Upper lobe of left lung (tissue), 4 donors: ENCODE measurements around the gene AOX1.

Experiments
- POLR2AphosphoS5 ChIP-seq, 2 donors: sonication (generic); formaldehyde crosslinking; IDR thresholded peaks; one replicate each; pipeline ENCODE4 v1.5.1; 2017; ENCODE audit warnings: antibody characterized with exemption in 2 of 2
- TF ChIP-seq, protein P1 (sequence below), 6 experiments: fragments of 450-650 bp in 4 of 6; fragments of 200-600 bp in 2 of 6; sonication (generic) in 2 of 6; IDR thresholded peaks; one replicate each; pipeline ENCODE4 v1.5.1; 2016 to 2019; ENCODE audit warnings: antibody characterized with exemption in 6 of 6

DNA sequence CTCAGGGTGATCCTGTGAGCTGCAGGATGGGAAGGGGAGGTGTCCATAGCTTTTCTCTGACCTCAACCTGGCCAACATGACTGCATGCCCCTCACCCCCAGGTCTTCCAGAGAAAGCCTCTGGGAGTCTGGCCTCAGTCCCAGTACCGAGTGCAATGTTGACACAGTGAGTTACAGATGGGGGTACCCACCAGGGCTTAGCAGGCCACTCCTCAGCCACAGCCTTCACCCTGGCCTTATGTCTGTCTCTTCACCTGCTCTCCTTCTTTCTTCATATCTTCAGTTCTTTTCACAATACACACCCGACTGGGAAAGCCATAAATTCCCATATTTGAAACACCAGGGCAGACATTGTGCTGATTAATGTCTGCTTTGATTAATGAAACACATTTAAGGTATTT, 33.5 kb downstream of the AOX1 start:
- TF ChIP-seq POLR2AphosphoS5 (IDR thresholded peaks at IDR 0.05) = no peak
- TF ChIP-seq, protein P1, sequence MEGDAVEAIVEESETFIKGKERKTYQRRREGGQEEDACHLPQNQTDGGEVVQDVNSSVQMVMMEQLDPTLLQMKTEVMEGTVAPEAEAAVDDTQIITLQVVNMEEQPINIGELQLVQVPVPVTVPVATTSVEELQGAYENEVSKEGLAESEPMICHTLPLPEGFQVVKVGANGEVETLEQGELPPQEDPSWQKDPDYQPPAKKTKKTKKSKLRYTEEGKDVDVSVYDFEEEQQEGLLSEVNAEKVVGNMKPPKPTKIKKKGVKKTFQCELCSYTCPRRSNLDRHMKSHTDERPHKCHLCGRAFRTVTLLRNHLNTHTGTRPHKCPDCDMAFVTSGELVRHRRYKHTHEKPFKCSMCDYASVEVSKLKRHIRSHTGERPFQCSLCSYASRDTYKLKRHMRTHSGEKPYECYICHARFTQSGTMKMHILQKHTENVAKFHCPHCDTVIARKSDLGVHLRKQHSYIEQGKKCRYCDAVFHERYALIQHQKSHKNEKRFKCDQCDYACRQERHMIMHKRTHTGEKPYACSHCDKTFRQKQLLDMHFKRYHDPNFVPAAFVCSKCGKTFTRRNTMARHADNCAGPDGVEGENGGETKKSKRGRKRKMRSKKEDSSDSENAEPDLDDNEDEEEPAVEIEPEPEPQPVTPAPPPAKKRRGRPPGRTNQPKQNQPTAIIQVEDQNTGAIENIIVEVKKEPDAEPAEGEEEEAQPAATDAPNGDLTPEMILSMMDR (IDR thresholded peaks at IDR 0.05) = no peak
